ENCODE measurements around the gene NHLRC2. TPM values are rescaled to one million over a fixed set of nuclear protein-coding genes. Genes with fewer than 3 reads are reported as not detected.

NHLRC2 gene
- total RNA-seq, 1 donor from 2014 or later = 43.6 TPM

- H3K4me3 Mint-ChIP-seq (ENCODE audit: low read depth) = no peak overlapping the region
- no peaks in the 10 kb centered on the region for H3K4me1 Mint-ChIP-seq (ENCODE audit: low read depth)
- H3K27ac Mint-ChIP-seq = no peak overlapping the region
Observed at GRCh38 chr10:113907166-113907565, 52.7 kb downstream of the NHLRC2 start.

DNA sequence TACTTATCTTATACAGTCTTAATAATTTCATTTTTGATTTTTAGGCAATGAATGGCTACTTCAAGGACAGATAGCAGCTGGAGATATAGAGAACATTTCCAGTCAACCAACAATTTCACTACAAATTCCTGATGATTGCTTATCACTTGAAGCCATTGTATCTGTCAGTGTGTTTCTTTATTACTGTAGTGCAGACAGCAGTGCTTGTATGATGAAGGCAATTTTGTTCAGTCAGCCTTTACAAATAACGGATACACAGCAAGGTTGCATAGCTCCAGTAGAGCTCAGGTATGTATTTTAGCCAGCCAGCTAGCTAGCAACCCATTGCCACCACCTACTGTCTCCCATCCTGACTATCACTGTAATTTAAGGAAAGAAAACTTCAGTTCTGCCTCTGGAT, 53.8 kb downstream of the NHLRC2 start:
- H3K4me3 Mint-ChIP-seq (ENCODE audit: low read depth) = no peak overlapping the region
- no peaks in the 10 kb centered on the region for H3K4me1 Mint-ChIP-seq (ENCODE audit: low read depth)
- H3K27ac Mint-ChIP-seq = no peak overlapping the region
- peaks cover 22% of the 10 kb centered on the region for H3K36me3 Mint-ChIP-seq (ENCODE audit: insufficient read depth)
- no peaks in the 10 kb centered on the region for H3K27me3 Mint-ChIP-seq
- TF ChIP-seq, protein P1, sequence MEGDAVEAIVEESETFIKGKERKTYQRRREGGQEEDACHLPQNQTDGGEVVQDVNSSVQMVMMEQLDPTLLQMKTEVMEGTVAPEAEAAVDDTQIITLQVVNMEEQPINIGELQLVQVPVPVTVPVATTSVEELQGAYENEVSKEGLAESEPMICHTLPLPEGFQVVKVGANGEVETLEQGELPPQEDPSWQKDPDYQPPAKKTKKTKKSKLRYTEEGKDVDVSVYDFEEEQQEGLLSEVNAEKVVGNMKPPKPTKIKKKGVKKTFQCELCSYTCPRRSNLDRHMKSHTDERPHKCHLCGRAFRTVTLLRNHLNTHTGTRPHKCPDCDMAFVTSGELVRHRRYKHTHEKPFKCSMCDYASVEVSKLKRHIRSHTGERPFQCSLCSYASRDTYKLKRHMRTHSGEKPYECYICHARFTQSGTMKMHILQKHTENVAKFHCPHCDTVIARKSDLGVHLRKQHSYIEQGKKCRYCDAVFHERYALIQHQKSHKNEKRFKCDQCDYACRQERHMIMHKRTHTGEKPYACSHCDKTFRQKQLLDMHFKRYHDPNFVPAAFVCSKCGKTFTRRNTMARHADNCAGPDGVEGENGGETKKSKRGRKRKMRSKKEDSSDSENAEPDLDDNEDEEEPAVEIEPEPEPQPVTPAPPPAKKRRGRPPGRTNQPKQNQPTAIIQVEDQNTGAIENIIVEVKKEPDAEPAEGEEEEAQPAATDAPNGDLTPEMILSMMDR (IDR thresholded peaks at IDR 0.05; ENCODE audit: unreplicated experiment) = no peak
- no peak for DNase-seq (ENCODE audit: low spot score, unreplicated experiment)
- no peaks in the 10 kb centered on the region for H3K9me3 Mint-ChIP-seq (ENCODE audit: low read depth)

More at GRCh38 chr10:113907166-113907565, 52.7 kb downstream of the NHLRC2 start:
- DNase-seq (ENCODE audit: low spot score, unreplicated experiment) = no peak
- TF ChIP-seq, protein P1 (IDR thresholded peaks at IDR 0.05; ENCODE audit: unreplicated experiment) = no peak
- Mint-ChIP-seq H3K36me3 (ENCODE audit: insufficient read depth) (peaks cover 24% of the 10 kb centered on the region), H3K27me3 (no peaks in the 10 kb centered on the region), H3K9me3 (ENCODE audit: low read depth) (no peaks in the 10 kb centered on the region)

- no peak for DNase-seq (ENCODE audit: low spot score, unreplicated experiment)
- TF ChIP-seq, protein P1 (IDR thresholded peaks at IDR 0.05; ENCODE audit: unreplicated experiment) = no peak
- Mint-ChIP-seq H3K9me3 (ENCODE audit: low read depth) (no peaks in the 10 kb centered on the region), H3K27me3 (no peaks in the 10 kb centered on the region), H3K36me3 (ENCODE audit: insufficient read depth) (peaks cover 7% of the 10 kb centered on the region), H3K4me3 (ENCODE audit: low read depth) (no peak overlapping the region), H3K27ac (no peak overlapping the region), H3K4me1 (ENCODE audit: low read depth) (no peaks in the 10 kb centered on the region)
Observed at GRCh38 chr10:113911113-113911512, 56.7 kb downstream of the NHLRC2 start.

DNA sequence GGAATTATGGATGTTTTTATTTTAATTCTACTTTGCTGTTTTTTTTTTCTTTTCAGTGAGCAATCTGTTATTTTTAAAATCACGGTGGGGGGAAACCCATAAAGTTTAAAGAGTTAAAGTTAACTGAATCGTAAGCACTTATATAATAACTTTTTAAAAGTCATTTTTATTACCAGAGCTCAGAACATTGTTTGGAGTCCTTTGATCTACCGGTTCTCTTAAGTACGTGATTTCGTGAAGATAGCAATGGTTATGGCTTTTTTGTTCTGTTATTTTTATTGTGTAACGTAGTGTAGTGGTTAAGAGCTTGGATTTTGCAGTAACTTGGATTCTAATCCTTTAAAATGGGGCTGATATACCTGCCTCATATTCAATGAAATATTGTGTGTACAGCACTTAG, 57.4 kb downstream of the NHLRC2 start:
- DNase-seq (ENCODE audit: low spot score, unreplicated experiment) = no peak
- TF ChIP-seq, protein P1 (IDR thresholded peaks at IDR 0.05; ENCODE audit: unreplicated experiment) = no peak
- Mint-ChIP-seq H3K27me3 (no peaks in the 10 kb centered on the region), H3K4me1 (ENCODE audit: low read depth) (no peaks in the 10 kb centered on the region), H3K36me3 (ENCODE audit: insufficient read depth) (peaks cover 7% of the 10 kb centered on the region), H3K27ac (no peak overlapping the region), H3K4me3 (ENCODE audit: low read depth) (no peak overlapping the region), H3K9me3 (ENCODE audit: low read depth) (no peaks in the 10 kb centered on the region)

- Mint-ChIP-seq H3K27ac (no peak overlapping the region), H3K27me3 (no peaks in the 10 kb centered on the region), H3K4me3 (ENCODE audit: low read depth) (no peak overlapping the region), H3K4me1 (ENCODE audit: low read depth) (no peaks in the 10 kb centered on the region), H3K36me3 (ENCODE audit: insufficient read depth) (peaks cover 6% of the 10 kb centered on the region), H3K9me3 (ENCODE audit: low read depth) (no peaks in the 10 kb centered on the region)
- DNase-seq (ENCODE audit: low spot score, unreplicated experiment) = no peak
- TF ChIP-seq, protein P1 (IDR thresholded peaks at IDR 0.05; ENCODE audit: unreplicated experiment) = no peak
Observed at GRCh38 chr10:113912582-113912981, 58.1 kb downstream of the NHLRC2 start.
